WI38 (cell line): ENCODE measurements around the gene TMEM132C.

Experiments
- H3K4me3 ChIP-seq: 2 replicates; pipeline ENCODE4 v1.5.1; 2011; ENCODE audit warnings: low read depth, mild to moderate bottlenecking, control low read depth, low read length
- TF ChIP-seq, protein P1 (sequence below): IDR thresholded peaks from 2 replicates; pipeline ENCODE4 v1.5.1; 2012; ENCODE audit warnings: low read depth, mild to moderate bottlenecking, control low read depth, low read length

The TMEM132C gene

GRCh38 chr12:128737292-128737966 is 470.5 kb downstream of the TMEM132C start:
- H3K4me3 ChIP-seq: no peak overlapping the region
- TF ChIP-seq, protein P1, sequence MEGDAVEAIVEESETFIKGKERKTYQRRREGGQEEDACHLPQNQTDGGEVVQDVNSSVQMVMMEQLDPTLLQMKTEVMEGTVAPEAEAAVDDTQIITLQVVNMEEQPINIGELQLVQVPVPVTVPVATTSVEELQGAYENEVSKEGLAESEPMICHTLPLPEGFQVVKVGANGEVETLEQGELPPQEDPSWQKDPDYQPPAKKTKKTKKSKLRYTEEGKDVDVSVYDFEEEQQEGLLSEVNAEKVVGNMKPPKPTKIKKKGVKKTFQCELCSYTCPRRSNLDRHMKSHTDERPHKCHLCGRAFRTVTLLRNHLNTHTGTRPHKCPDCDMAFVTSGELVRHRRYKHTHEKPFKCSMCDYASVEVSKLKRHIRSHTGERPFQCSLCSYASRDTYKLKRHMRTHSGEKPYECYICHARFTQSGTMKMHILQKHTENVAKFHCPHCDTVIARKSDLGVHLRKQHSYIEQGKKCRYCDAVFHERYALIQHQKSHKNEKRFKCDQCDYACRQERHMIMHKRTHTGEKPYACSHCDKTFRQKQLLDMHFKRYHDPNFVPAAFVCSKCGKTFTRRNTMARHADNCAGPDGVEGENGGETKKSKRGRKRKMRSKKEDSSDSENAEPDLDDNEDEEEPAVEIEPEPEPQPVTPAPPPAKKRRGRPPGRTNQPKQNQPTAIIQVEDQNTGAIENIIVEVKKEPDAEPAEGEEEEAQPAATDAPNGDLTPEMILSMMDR: no peak

DNA sequence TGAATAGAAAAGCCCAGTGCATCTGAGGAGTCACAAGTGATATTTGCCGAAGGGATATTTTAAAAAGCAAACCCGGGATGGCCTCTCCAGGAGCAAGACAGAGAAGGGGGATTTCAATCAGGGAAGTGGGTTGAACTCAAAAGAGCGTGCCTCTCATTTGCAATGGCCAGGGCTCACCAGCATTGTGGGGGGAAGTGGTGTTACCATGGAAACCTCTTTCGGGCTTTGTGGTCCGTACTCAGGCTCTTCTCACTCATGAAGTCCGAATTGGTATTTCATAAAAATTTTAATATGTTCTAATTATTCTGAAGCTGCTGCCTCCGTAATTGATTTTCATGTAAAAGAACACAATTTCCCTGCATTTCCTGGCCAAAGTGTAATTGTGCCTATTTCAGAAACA is 476.9 kb downstream of the TMEM132C start:
- TF ChIP-seq, protein P1: no peak
- H3K4me3 ChIP-seq: no peak overlapping the region

DNA sequence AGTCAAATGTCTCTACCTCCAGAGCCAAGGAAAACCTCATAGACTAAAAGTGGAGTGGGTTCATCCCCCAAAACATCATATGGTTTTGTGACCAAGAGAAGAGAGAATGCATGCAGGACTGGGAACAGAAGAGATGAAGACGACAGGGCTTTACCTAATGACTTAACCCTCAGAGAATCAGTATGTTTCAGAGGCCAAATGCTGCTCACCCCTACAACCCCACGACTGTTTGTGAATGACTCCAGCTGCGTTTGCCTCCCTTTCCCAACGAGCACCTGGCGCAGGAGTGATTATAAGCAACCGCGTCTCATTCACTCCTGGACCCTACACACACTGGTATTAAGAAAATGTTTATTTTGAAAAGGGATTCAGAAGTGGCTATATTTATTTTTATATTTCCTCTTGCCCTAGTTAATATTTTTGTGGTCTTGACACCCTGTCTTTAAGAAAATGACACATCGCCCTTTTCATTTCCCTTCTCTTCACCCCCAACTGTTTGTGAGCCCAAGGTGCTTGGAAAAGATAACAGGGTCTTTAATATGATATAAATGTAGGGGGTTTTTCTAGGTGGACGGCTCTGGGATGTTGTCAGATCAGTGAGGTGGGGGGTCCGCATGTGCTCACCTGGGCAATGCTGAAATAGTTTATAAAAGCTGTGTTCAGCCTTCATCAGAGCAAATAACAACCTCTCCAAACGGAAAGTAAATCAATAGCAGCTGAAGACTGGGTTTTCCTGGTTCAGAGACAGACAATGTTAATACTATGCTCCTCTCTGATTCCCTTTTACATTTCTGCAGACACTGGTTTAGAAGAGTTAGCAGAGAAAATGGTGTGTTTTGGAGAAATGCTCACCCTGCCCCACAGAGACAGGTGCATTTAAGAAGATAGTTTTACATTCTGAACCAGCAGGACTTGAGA is 479.1 kb downstream of the TMEM132C start:
- TF ChIP-seq, protein P1: no peak
- no peak overlapping the region for H3K4me3 ChIP-seq

GRCh38 chr12:128747441-128747840 is 480.5 kb downstream of the TMEM132C start:
- TF ChIP-seq, protein P1: no peak
- H3K4me3 ChIP-seq: no peak overlapping the region

DNA sequence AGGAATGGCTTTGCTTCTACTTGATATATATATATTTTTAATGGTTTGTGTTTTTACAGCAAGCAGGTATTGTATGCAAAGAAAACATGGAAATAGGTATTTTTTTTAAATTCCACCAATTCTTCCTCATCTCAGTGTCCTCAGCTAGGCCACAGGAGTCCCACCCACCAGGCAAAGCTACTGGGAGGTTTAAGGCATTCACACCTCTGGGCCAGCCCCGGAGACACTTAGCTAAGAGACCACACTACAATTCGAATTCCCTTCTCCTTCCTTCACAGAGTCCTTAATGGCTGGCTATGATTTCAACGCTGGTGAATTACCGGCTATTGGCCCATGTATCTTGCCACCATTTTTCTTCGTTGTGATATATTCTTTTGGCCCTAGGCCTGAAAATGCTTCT is 485.4 kb downstream of the TMEM132C start:
- H3K4me3 ChIP-seq: no peak overlapping the region
- TF ChIP-seq, protein P1: no peak

- TF ChIP-seq, protein P1: no peak
- no peak overlapping the region for H3K4me3 ChIP-seq
Observed at GRCh38 chr12:128753438-128753837, 486.5 kb downstream of the TMEM132C start.

DNA sequence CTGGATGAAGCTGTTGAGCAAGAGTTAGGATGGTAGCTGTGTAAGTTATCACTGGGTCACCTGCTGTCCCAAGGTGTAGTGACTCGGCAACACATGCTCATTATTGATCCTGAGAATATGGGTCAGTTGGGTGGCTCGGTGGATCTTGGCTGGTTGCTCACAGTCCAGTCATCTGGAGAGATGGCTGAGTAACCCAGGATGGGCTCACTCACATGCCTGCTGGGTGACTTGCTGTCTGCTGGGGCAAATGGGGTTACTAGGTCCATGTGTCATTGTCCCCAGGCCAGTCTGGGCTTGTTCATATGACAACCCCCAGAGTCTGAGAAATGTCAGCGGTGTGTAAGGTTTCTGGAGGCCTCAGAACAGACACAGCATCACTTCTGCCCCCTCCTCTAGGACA is 487.3 kb downstream of the TMEM132C start:
- TF ChIP-seq, protein P1: no peak

More for the DNA sequence above, 487.3 kb downstream of the TMEM132C start:
- no peak overlapping the region for H3K4me3 ChIP-seq
